Pancreas (tissue), 10 donors: Measurements from ENCODE around the gene GJC2. TPM values are rescaled to one million over a fixed set of nuclear protein-coding genes. Genes with fewer than 3 reads are reported as not detected.

Experiments
- ATAC-seq, 4 donors: fragments of 200-7000 bp; cut with Tn5 transposase; one replicate each; pipeline versions ENCODE4 v1.8.0 to v1.9.1; 2020; ENCODE audit warnings: mild to moderate bottlenecking in 4 of 4, moderate library complexity in 4 of 4
- DNase-seq, 6 donors: peaks; one replicate each; pipeline ENCODE4 v3.0.0-alpha.2; 2020
- FAIRE-seq: peaks from 2 replicates; lab custom pipeline; 2012; peaks lifted over from hg19 to GRCh38; lab: Jason Lieb, UNC
- H3K27ac ChIP-seq, 4 donors: fragments of 200-600 bp; sonication (generic); 1 replicate in 3 of 4; 2 replicates in 1 of 4; pipeline versions ENCODE4 v1.5.0 to v1.8.0; 2020
- H3K27me3 ChIP-seq, 4 donors: fragments of 200-600 bp; one replicate each; pipeline ENCODE4 v1.8.0; 2021
- H3K36me3 ChIP-seq, 3 donors: fragments of 200-600 bp; sonication (generic) in 1 of 3; one replicate each; pipeline versions ENCODE4 v1.5.0 to v1.8.0; 2020 to 2021
- H3K4me1 ChIP-seq, 3 donors: fragments of 200-600 bp; one replicate each; pipeline ENCODE4 v1.8.0; 2021
- H3K4me3 ChIP-seq, 4 donors: fragments of 200-600 bp; sonication (generic) in 2 of 4; one replicate each; pipeline versions ENCODE4 v1.5.0 to v1.8.0; 2020 to 2021
- H3K9me3 ChIP-seq, 4 donors: fragments of 200-600 bp; one replicate each; pipeline ENCODE4 v1.8.0; 2021
- CTCF ChIP-seq, 4 donors: fragments of 200-600 bp; sonication (generic) in 3 of 4; IDR thresholded peaks; one replicate each; pipeline versions ENCODE4 v1.5.0 to v1.8.0; 2021; ENCODE audit warnings: antibody characterized with exemption in 4 of 4
- WGBS, 2 donors: extraction: QIAGEN DNeasy Blood & Tissue Kit; methylation state at CpG; one replicate each; pipeline ENCODE4 v1.1.7; 2013; 5-methylcytosine and 5-hydroxymethylcytosine counted together
- intact Hi-C, 3 donors: fragments of 100-400 bp; cut with DNase I; formaldehyde crosslinking; loops; one replicate each; pipeline versions ENCODE4 v1.11.1 to v1.14.2; 2022
- polyA plus RNA-seq, 2 donors: library from polyadenylated mRNA; stranded (reverse); fragments of 200-250 nt; gene quantifications; one replicate each; pipeline ENCODE4 v1.2.3, GENCODE V29; 2013
- total RNA-seq, 6 donors: library from RNA; stranded (reverse); fragmentation: NEBNext Ultra II Directional in 4 of 6; extraction: Animal tissue kit (Norgen Biotek cat#: 25700) in 4 of 6; gene quantifications; one replicate each; pipeline versions ENCODE4 v1.2.1 to v1.2.4, GENCODE V29; 2021 to 2023
- donor health status: healthy with polysubstance abuse.
- donor health status: DM: no; HTN: no; CAD: no; lungs with moderate emphysema.
- donor health status: DM: no; HTN: no; CAD: no.
- donor health status: control.
- donor health status: control.
- donor health status: Bipolar disorder and iron deficiency.
- donor health status: DM: yes; HTN: yes; CAD: no.
- donor health status: DM: no; HTN: no; CAD: no.
- donor health status: DM: no; HTN: no; CAD: no.
- donor health status: DM: yes; HTN: yes; CAD: no.

Gene GJC2
- total and polyA plus RNA-seq, 8 donors: 0.08 to 0.80 (median 0.45) TPM

DNA sequence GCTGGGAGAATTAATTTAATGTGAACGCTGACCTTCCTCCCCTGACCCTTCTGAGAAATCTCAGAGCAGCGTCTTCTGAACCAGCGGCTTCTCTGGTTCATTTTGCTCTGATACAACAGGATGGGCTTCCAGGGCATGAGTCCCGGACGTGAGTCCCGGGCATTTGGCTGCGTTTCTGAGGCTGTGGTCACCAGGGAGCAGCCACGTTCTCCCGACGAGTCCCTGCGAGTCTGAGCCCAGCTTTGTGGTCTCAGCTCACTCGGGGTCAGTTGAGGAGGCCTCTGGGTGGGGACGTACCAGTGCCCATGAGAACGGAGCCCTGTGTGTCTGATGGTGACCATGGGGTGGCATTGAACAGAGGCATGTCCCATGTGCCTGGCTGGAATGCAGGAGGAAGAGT is 40.5 kb downstream of the GJC2 start:
- FAIRE-seq: no peak
- no peak overlapping the region for H3K27ac ChIP-seq
- WGBS, 2 donors: 84 to 91% methylated on average over 14 of the region's 14 CpGs
- no peaks in the 10 kb centered on the region for H3K27me3 ChIP-seq
- TF ChIP-seq CTCF (IDR thresholded peaks at IDR 0.05): no peak
- DNase-seq: no peak
- intact Hi-C loops: no loop called here
- no peak for ATAC-seq
- no peak overlapping the region for H3K4me3 ChIP-seq
- no peaks in the 10 kb centered on the region for H3K36me3 ChIP-seq
- no peaks in the 10 kb centered on the region for H3K4me1 ChIP-seq
- no peaks in the 10 kb centered on the region for H3K9me3 ChIP-seq

- no peak for FAIRE-seq
- WGBS, 2 donors: 89 to 91% methylated on average over 5 of the region's 5 CpGs
Measured at GRCh38 chr1:228190778-228191177, 41.0 kb downstream of the GJC2 start.

DNA sequence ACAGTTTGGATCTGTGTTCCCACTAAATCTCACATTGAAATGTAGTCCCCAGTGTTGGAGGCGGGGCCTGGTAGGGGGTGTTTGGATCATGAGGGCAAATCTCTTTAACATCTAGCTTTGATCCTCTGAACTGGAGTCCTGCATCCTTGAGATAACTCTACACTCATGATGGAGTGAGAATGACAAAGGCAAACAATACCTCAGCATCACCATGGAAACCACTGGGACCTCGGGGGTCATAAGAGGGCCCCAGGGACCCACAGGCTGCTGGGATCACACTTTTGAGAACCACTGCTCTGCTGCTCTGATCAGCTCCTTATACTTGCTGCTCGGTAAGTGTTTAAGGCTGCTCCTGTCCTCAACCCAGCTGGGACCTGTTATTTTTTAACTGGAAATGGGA is 44.7 kb downstream of the GJC2 start:
- Histone ChIP-seq H3K4me1 (no peaks in the 10 kb centered on the region), H3K27ac (no peak overlapping the region), H3K36me3 (no peaks in the 10 kb centered on the region), H3K9me3 (no peaks in the 10 kb centered on the region), H3K27me3 (no peaks in the 10 kb centered on the region), H3K4me3 (no peak overlapping the region)
- FAIRE-seq: no peak
- WGBS, 2 donors: 75 to 79% methylated on average over 3 of the region's 3 CpGs
- TF ChIP-seq CTCF (IDR thresholded peaks at IDR 0.05): no peak
- intact Hi-C loops: no loop called here
- no peak for DNase-seq
- no peak for ATAC-seq

More at GRCh38 chr1:228190778-228191177, 41.0 kb downstream of the GJC2 start:
- Histone ChIP-seq H3K4me3 (no peak overlapping the region), H3K27ac (no peak overlapping the region), H3K9me3 (no peaks in the 10 kb centered on the region), H3K36me3 (no peaks in the 10 kb centered on the region), H3K4me1 (no peaks in the 10 kb centered on the region), H3K27me3 (no peaks in the 10 kb centered on the region)
- DNase-seq (no peak), ATAC-seq (no peak)
- TF ChIP-seq CTCF (IDR thresholded peaks at IDR 0.05): no peak
- intact Hi-C loops: no loop called here

DNA sequence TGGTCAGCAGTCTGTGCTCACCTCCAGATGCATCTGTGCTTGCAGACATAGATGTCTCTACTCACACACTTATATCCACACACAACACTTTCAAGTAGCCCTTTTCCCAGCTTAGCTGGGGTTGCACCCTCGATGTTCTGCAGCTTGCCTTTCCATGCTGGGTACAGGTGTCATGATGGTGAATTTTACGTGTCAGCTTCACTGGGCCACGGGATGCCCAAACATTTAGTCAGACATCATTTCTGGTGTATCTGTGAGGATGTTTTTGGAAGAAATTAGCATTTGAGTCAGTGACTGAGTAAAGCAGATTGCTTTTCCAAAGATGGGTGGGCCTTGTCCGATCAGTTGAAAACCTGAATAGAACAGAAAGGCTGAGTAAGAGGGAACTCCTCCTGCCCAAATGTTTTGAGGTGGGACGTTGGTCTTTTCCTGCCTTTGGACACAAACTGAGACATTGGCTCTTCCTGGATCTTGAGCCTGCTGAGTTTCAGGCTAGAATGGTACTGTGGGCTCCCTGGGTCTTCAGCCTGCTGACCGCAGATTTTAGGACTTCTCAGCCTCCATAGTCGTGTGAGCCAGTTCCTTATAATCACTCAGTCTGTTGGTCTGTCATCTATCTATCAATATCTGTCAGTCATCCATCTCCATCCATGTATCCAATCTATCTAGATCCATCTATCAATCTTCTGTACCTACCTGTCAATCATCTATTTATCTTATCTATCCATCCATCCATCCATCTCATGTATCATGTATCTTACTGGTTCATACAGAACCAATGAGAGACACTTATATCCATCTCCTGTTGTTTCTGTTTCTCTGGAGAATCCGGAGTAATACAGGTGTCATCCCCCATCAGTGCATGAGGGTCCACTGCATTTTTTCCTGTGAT is 45.4 kb downstream of the GJC2 start:
- intact Hi-C loops: no loop called here
- 78 to 89% methylated on average over 8 of the region's 8 CpGs for WGBS, 2 donors
- no peak for DNase-seq

More for the DNA sequence above, 45.4 kb downstream of the GJC2 start:
- Histone ChIP-seq H3K27me3 (no peaks in the 10 kb centered on the region), H3K27ac (no peak overlapping the region), H3K9me3 (no peaks in the 10 kb centered on the region), H3K4me1 (no peaks in the 10 kb centered on the region), H3K36me3 (no peaks in the 10 kb centered on the region), H3K4me3 (no peak overlapping the region)
- ATAC-seq (no peak), FAIRE-seq (no peak)
- no peak for TF ChIP-seq CTCF (IDR thresholded peaks at IDR 0.05)
